CD4-positive, alpha-beta T cell treated with Interleukin-6 for 4 hours (primary cell): Measurements from ENCODE around the gene MTARC1.

Experiments used
- DNase-seq: peaks from one replicate; pipeline ENCODE4 v3.0.0-alpha.2; 2020; ENCODE audit warnings: mixed read lengths

Gene MTARC1

GRCh38 chr1:220786337-220787068 lies at the start of gene MTARC1:
MTARC1 (plus strand) TSS chr1:220786913; CDS start chr1:220786945, 32 bp downstream.
- DNase-seq = no peak

- no peak for DNase-seq
Observed at GRCh38 chr1:220741349-220741748, 45.4 kb upstream of the MTARC1 start.

- no peak for DNase-seq
Observed at GRCh38 chr1:220741825-220742224, 44.9 kb upstream of the MTARC1 start.

GRCh38 chr1:220742520-220742919 lies 44.2 kb upstream of the MTARC1 start:
- no peak for DNase-seq

- no peak for DNase-seq
Observed at GRCh38 chr1:220746851-220747250, 39.9 kb upstream of the MTARC1 start.

- no peak for DNase-seq
Observed at GRCh38 chr1:220747437-220748088, 39.1 kb upstream of the MTARC1 start.

GRCh38 chr1:220748089-220748934 lies 38.4 kb upstream of the MTARC1 start, which contains the start of gene MTARC2:
MTARC2 (plus strand) TSS chr1:220748322; CDS start chr1:220748532, 210 bp downstream.
- DNase-seq = no peak

GRCh38 chr1:220748936-220749335 lies 37.8 kb upstream of the MTARC1 start:
- DNase-seq = no peak

GRCh38 chr1:220750131-220750515 lies 36.6 kb upstream of the MTARC1 start:
- DNase-seq = no peak

- DNase-seq = no peak
Observed at GRCh38 chr1:220751111-220751510, 35.6 kb upstream of the MTARC1 start.

GRCh38 chr1:220754212-220754917 lies 32.3 kb upstream of the MTARC1 start:
- no peak for DNase-seq

GRCh38 chr1:220754918-220755295 lies 31.8 kb upstream of the MTARC1 start:
- DNase-seq = no peak

GRCh38 chr1:220755309-220755708 lies 31.4 kb upstream of the MTARC1 start:
- DNase-seq = no peak

GRCh38 chr1:220757441-220757840 lies 29.3 kb upstream of the MTARC1 start:
- DNase-seq = no peak

GRCh38 chr1:220759147-220759546 lies 27.6 kb upstream of the MTARC1 start:
- DNase-seq = no peak

GRCh38 chr1:220761688-220762427 lies 24.9 kb upstream of the MTARC1 start:
- DNase-seq = no peak

GRCh38 chr1:220764757-220765156 lies 22.0 kb upstream of the MTARC1 start:
- DNase-seq = no peak

- no peak for DNase-seq
Observed at GRCh38 chr1:220767312-220768125, 19.2 kb upstream of the MTARC1 start.

- DNase-seq = no peak
Observed at GRCh38 chr1:220768126-220768601, 18.5 kb upstream of the MTARC1 start.

- DNase-seq = no peak
Observed at GRCh38 chr1:220769205-220769604, 17.5 kb upstream of the MTARC1 start.
